HPDE6-E6E7 (cell line): Measurements from ENCODE around the gene S1PR3.

Experiments used
- DNase-seq: peaks from one replicate; pipeline ENCODE4 v3.0.0; 2011; ENCODE audit warnings: missing footprints; ENCODE audit errors: extremely low spot score

The S1PR3 gene

GRCh38 chr9:88969646-88970373 is 21.5 kb upstream of the S1PR3 start:
- DNase-seq: no peak

GRCh38 chr9:88971131-88971960 is 19.9 kb upstream of the S1PR3 start:
- DNase-seq: no peak

DNA sequence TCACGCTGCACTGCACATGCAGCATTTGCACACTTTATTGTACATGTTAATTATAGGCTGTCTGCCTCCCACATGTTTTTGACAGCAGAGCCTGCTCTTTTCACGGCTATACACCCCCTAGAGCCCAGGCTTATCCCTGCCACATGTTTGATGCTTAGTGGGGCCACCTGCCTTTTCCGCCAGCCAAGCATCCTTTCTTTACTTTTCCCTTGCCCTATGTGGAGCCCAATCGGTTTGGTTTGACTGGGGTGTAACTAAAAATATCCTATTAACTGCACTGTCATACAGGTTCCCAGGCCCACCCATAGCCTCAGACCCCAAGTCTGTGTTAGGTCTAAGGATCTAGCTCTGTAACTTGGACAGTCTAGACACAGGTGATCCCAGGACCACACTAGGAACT is 18.9 kb upstream of the S1PR3 start:
- DNase-seq: no peak

GRCh38 chr9:88973281-88974045 is 17.8 kb upstream of the S1PR3 start:
- DNase-seq: no peak

DNA sequence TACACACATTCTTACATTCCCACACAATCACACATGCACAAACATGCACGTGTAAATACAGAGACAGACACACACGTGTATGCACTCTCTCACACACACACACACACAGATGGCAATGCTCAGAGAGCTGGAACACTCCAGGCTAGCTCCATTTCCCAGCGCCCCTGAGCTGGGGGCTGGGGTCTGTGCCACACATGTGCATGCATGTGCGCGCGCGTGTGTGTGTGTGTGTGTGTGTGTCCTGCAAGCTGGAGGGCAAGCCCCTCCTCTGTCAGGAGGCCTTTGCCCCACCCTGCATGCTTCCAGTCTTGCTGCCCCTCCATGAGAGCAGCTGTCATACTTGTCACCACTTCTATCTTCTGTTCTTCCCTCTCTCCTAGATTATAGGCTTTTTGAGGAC is 16.6 kb upstream of the S1PR3 start:
- no peak for DNase-seq

GRCh38 chr9:88975966-88976889 is 15.0 kb upstream of the S1PR3 start:
- no peak for DNase-seq

DNA sequence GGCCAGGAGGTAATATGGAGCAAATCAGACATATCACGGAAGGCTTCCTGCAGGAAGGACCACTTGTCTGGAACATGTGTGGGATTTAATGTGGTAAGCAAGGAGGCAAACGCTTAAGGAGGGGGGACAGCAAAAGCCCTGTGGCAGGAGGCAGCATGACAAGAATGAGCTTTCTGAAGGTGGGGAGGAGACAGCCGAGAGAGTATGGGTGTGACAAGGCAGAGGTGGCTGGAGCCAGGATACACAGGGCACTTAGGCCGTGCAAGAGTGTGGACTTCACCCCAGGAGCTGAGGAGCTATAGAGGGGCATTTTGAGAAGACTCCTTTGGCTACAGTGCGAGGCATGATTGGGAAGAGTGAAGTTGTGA is 14.4 kb upstream of the S1PR3 start:
- no peak for DNase-seq

DNA sequence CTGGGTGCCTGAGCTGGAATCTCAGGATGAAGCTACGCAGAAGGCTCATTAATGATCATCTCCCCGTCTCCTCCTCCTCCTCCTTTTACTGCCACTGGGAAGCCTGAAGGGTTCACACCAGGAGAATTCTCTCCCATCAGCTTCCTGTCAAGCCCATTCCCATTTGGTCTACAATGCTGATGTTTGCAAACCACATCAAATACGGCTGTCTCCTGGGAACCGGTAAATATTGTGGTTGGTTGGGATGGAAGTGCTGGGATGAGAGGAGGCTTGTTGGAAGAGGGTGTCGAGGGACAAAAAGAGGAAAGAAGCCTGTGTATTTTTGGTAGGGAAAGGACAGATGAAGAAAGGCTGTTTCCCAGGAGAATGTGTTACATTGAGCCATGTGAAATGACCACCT is 13.2 kb upstream of the S1PR3 start:
- DNase-seq: no peak

DNA sequence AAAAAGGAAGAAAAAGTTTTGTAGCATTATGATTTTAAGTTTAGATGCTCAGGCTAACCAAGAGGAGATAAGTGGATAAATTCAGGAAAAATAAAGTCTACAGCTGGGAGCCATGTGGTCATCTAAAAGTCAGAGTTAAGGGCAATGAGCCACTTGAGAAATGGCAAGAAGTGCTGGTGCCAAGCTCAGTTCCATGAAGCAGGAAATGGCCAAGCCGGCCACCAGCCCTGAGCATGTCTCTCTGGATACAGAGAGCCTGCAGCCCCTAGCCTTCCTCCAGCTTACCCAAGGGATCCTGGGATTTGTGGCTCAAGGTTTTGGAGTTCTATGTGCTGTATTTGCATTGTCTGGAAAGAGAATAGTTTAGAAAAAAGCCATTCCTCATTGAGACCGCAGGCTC is 12.2 kb upstream of the S1PR3 start:
- DNase-seq: no peak

DNA sequence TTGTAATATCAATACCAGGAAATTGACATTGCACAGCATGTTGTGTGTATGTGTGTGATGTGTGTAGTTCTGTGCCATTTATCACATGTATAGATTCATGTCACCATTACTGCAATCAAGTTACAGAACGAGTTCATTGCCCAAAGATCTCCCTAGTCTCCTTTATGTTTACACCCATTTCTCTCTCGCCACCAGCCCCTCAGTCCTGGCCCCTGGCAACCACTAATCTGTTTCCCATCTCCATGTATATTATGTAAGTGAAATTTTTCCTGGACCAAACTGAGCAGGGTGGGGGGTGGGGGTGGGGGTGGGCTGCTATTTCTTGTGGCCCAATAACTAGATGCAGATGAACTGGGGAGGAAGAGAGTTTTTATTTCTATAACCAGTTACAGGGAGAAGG is 11.5 kb upstream of the S1PR3 start:
- DNase-seq: no peak

DNA sequence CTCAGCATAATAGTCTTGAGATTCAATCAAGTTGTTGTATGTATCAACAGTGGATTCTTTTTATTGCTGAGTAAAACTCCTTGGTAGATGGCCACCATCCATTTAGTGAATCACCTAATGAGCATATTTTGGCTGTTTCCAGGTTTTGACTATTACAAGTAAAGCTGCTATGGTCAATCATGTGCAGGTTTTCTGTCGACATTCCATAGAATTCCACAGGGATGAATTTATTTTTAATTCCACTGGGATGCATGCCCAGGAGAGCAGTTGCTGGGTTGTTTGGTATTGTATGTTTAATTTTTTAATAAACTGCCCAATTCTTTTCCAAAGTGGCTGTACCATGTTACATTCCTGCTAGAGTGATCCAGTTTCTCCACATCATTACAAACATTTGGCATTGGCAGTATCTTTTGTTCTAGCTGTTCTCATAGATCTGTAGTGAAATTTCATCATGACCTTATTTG is 10.5 kb upstream of the S1PR3 start:
- no peak for DNase-seq

GRCh38 chr9:88983865-88984542 is 7.3 kb upstream of the S1PR3 start:
- DNase-seq: no peak

- no peak for DNase-seq
Measured at GRCh38 chr9:88984543-88984883, 6.8 kb upstream of the S1PR3 start.

- DNase-seq: no peak
Measured at GRCh38 chr9:88985616-88986015, 5.7 kb upstream of the S1PR3 start.

GRCh38 chr9:88986776-88987175 is 4.5 kb upstream of the S1PR3 start:
- no peak for DNase-seq

- DNase-seq: no peak
Measured at GRCh38 chr9:88987661-88988060, 3.6 kb upstream of the S1PR3 start.

GRCh38 chr9:88988796-88989641 is 2.2 kb upstream of the S1PR3 start:
- no peak for DNase-seq

GRCh38 chr9:88990041-88990728 is 1.1 kb upstream of the S1PR3 start:
- no peak for DNase-seq

- DNase-seq: no peak
Measured at GRCh38 chr9:88990729-88991065, 571 bp upstream of the S1PR3 start.

GRCh38 chr9:88992556-88992955 is 1.3 kb downstream of the S1PR3 start:
- no peak for DNase-seq
